ENCODE data around the gene SERTAD4.
"Not testable (repeated sequence)": the region's sequence is repeated elsewhere in the genome, so short reads cannot be mapped to it uniquely, and the experiment has no call there.

Gene SERTAD4

DNA sequence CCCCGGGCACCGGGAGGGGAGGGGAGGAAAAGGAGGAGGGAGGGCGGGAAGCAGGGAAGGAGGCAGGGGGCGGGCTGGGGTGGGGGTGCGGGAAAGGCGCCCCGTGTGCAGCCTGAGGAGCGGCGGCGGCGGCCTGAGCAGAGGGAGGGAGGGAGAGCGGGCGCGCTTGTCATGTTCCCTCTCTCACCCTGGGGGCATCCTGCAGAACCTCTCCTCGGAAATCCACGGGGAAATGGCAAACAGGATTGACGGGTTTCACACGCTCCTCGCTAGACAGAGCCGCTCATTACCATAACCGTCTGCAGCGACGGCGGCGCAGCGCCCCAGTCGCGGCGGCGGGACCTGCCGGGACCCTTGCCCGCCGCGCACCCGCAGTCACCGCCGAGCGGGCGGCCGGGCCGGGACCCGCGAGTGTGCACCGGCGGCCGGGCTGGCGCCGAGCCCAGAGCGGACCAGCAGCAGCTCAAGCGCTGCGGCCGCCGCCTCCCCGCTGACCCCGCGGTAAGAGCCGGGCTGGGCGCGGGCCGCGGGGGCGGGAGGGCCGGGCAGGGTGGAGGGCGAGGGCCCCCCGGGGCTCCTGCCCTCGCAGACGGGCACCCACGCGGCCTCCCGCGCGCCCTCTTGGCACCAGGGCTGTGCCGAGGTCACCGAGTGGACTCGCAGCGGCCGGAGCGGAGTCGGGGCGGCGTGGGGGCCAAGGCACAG lies at the start of gene SERTAD4:
Gene SERTAD4 (plus strand): TSS at position 286 of the 705 bp plus-strand sequence. CDS start 5,165 bp downstream, outside the sequence.
- peak; percentile 89 for DNase-seq (ENCODE audit: low spot score)

DNA sequence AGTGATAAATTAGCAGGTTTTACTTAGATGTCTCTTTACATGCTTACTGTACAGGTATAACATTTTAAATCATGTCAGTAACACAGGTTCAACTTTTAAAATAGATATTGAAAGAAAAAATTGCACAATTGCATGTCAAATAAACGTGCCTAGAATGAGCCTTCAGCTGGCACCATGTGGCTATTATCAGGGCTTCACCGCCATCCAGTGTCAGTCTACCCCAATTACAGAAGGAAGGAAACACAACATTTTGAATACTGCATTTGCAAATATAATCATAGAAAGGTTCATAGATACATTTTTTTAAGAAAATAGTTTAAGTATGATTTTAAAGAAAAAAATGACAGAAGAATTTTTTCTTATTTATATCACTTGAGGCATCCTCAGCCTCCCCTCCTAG lies 47.5 kb upstream of the SERTAD4 start:
- DNase-seq (ENCODE audit: low spot score): no peak

- not testable (repeated sequence) for DNase-seq (ENCODE audit: low spot score)
Measured at GRCh38 chr1:210187849-210188606, 44.6 kb upstream of the SERTAD4 start.

- DNase-seq (ENCODE audit: low spot score): no peak
Measured at GRCh38 chr1:210189426-210189825, 43.2 kb upstream of the SERTAD4 start.

GRCh38 chr1:210195635-210196160 lies 36.9 kb upstream of the SERTAD4 start:
- DNase-seq (ENCODE audit: low spot score): no peak

- not testable (repeated sequence) for DNase-seq (ENCODE audit: low spot score)
Measured at GRCh38 chr1:210196266-210196665, 36.3 kb upstream of the SERTAD4 start.

DNA sequence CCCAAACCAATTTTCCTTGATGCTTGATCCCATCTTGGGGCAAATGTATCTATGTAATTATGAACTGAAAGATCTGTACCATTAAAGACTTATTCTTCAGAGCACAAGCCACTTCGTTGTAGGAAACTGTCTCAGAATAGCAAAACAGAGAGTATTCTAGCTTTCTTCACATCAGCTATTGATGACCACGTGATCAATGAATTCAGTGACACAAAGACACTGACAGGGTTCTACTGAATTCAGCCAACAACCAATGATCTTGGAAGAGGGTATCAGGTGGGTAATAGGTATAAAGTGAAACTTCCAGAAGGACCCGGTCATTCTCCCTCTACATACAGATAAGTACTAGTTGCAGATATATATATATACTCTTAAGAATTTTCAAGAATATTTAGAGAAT lies 33.8 kb upstream of the SERTAD4 start:
- no peak for DNase-seq (ENCODE audit: low spot score)

DNA sequence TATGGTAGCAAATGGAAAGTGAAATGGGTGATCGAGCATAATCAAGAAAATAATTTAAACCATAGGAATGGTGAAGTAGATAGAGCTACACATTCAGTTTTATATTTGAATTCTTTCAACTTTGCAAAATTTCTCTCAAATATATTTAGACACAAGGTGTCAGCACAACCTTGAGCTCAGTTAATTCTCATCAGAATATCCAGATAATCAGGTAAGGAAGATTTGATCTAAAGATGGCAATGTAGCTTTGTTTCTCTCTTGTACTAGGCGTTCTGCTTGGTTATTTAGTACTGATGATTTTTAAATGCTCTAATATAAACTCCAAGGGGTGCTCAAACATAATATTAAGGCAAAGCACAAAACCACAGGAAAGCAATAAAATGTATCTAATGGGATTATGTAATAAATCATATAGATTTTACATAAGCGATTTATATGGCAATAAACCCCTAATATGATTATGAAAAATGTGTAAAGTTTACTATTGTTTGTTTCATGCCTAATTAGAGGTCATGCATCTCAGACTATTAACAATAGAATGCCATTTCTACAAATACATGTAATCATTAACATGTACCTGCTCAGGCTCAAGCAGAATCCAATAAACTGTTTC lies 32.4 kb upstream of the SERTAD4 start:
- no peak for DNase-seq (ENCODE audit: low spot score)

GRCh38 chr1:210201681-210202080 lies 30.9 kb upstream of the SERTAD4 start:
- DNase-seq (ENCODE audit: low spot score): no peak

- DNase-seq (ENCODE audit: low spot score): no peak
Measured at GRCh38 chr1:210207597-210208450, 24.8 kb upstream of the SERTAD4 start.

DNA sequence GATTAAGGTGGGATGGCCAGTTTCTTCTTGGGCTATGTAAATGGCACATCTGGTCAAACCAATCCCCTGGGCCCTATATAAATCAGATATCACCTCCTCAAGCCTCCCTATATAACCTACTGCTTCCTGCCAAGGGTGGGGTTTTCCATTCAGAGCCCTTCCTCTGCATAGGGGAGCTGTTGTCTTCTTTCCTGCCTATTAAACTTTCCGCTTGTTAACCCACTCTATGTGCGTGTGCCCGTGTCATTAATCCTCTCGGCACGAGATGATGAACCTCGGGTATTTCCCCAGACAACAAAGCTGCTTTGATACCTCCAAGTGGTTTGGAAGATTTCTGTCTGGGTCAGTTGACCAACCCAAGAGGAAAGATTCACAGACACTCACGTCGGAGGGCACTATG lies 19.3 kb upstream of the SERTAD4 start:
- no peak for DNase-seq (ENCODE audit: low spot score)

- no peak for DNase-seq (ENCODE audit: low spot score)
Measured at GRCh38 chr1:210214573-210215409, 17.8 kb upstream of the SERTAD4 start.

DNA sequence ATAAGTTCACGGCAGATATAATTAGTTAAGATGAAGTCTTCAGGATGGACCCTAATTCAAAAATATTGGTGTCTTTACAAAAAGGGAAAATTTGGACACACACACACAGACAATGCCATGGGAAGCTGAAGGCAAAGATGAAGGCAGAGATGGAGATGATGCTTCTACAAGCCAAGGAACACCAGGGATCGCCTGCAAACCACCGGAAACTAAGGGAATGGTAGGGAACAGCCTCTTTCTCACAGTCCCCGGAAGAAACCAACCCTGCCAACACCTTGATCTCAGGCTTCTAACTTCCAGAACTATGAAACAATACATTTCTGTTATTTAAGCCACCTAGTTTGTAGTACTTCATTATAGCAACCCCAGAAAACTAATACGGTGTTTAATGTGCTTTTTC lies 15.1 kb upstream of the SERTAD4 start:
- DNase-seq (ENCODE audit: low spot score): no peak

DNA sequence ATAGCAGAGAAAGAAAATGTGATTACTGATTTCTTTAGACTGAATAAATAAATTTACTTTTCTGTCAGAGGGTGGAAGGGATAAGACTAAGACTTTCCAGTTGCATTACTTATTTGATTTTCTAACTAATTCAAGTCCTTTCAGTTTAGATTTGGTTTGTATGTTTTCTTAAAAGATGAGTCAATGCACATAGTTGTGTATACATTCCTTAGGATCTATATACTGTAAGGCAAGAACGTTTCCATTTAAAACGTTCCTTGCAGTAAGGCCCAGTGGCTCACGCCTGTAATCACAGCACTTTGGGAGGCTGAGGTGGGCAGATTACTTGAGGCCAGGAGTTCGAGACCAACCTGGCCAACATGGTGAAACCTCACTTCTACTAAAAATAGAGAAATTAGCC lies 14.5 kb upstream of the SERTAD4 start:
- DNase-seq (ENCODE audit: low spot score): no peak

- no peak for DNase-seq (ENCODE audit: low spot score)
Measured at GRCh38 chr1:210222340-210223006, 10.1 kb upstream of the SERTAD4 start.

DNA sequence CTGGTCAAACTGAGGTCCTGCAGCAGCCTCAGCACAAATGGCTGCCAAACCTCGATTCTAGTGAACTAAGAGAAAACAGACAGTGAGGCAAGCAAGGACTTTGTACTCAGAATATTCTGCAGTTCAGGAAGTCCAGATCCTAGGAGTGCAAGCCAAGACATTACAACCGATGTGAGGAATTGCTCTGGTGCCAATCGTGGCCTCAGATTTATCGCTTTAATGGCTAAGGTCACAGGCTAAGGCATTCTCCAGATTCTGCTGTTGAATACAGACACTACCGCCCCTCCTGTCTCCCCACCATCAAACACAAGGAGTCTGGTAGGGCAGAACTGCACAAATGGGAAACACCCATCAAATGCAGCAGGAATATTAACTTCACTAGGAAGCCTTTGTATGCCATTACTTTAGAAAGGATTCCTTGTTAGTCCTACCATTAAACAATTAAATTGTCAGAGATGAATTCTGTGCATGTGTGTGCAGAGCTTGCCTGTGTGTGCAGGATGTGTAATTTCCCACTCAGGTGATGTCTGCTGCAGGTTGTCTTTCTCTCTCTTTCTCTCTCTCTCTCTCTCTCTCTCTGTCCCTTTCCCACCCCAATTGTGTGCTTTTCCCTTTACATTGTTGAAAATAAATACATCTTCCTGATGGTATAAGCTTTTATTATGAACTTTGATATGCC lies 9.2 kb upstream of the SERTAD4 start:
- DNase-seq (ENCODE audit: low spot score): no peak

GRCh38 chr1:210228158-210228557 lies 4.4 kb upstream of the SERTAD4 start:
- no peak for DNase-seq (ENCODE audit: low spot score)

DNA sequence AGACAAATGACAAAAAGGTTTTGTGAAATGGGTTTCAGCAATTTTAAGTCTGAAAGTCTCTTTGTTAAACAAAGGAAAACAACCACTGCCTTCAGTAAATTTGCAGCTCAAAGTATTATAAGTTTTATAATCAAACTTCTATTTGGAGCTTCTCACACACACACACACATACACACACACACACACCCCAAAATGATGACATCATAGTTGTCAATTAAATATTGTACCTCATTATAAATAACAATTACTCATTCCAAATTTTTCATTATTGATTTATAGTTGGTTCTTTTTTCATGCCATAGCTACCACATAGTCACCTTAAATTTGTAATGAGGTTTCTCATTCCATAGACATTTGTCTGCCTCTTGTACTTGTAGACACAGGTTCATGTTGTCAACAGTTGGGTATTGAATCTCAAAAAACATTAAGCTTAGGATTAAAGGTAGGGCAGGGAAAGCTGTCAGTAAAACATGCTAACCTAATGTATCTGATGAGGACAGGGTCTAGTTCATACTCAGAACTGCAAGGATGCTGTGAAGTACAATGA lies 2.4 kb upstream of the SERTAD4 start:
- DNase-seq (ENCODE audit: low spot score): no peak

- peak; percentile 48 for DNase-seq (ENCODE audit: low spot score)
Measured at GRCh38 chr1:210231846-210232510, 618 bp upstream of the SERTAD4 start.
